GM12878 (cell line): ENCODE data around the gene CPEB3. TPM values are rescaled to one million over a fixed set of nuclear protein-coding genes. Genes with fewer than 3 reads are reported as not detected.
"Not testable (repeated sequence)": the region's sequence is repeated elsewhere in the genome, so short reads cannot be mapped to it uniquely, and the experiment has no call there.

ENCODE experiments used
- ATAC-seq: fragments of 200-7000 bp; cut with Tn5 transposase; 3 replicates; pipeline ENCODE4 v1.9.1; 2020; ENCODE audit warnings: mild to moderate bottlenecking, moderate library complexity
- BruUV-seq: library from RNA; stranded (reverse); fragments of 400-500 nt; replicated peaks from 2 replicates; lab custom pipeline; 2021; lab: Mats Ljungman, UMichigan
- CTCF ChIA-PET: fragments of 300-600 bp; sonication (Branson Sonifier 250); formaldehyde crosslinking; extraction: SDS; loops from one replicate; lab custom pipeline; 2021; ENCODE audit warnings: inconsistent platforms; lab: Yijun Ruan, JAX
- POLR2A ChIA-PET: fragments of 350-600 bp; formaldehyde crosslinking; extraction: SDS; loops from one replicate; lab custom pipeline; 2021; ENCODE audit warnings: inconsistent platforms; lab: Charles Lee
- RAD21 ChIA-PET: fragments of 300-600 bp; sonication (Branson Sonifier 250); formaldehyde crosslinking; loops from one replicate; lab custom pipeline; 2023; ENCODE audit warnings: antibody characterized with exemption; ENCODE audit not compliant: unreplicated experiment; lab: Charles Lee
- SMC1A ChIA-PET: fragments of 300-600 bp; sonication (Branson Sonifier 250); formaldehyde crosslinking; loops from one replicate; lab custom pipeline; 2023; ENCODE audit not compliant: unreplicated experiment, uncharacterized antibody; lab: Charles Lee
- DNase-seq: peaks from one replicate; pipeline ENCODE4 v3.0.0-alpha.2; 2011; ENCODE audit warnings: low read depth, low spot score
- FAIRE-seq: peaks from 3 replicates; lab custom pipeline; 2011; peaks lifted over from hg19 to GRCh38; lab: Jason Lieb, UNC
- H2AFZ ChIP-seq: 2 replicates; pipeline ENCODE4 v1.6.0; 2011; ENCODE audit warnings: low read depth, low read length, control low read depth; ENCODE audit not compliant: control insufficient read depth
- H3K27ac ChIP-seq: 2 replicates; pipeline ENCODE4 v1.5.1; 2011; ENCODE audit warnings: control low read depth; ENCODE audit not compliant: control insufficient read depth, insufficient read depth
- H3K27me3 ChIP-seq, 2 experiments: replicated peaks in 1 of 2; 2 replicates each; pipeline versions ENCODE4 v1.6.0 to v1.6.1; 2011; ENCODE audit warnings: low read length in 1 of 2; ENCODE audit not compliant: control insufficient read depth in 2 of 2, insufficient read depth in 2 of 2
- H3K36me3 ChIP-seq, 2 experiments: 2 replicates each; pipeline ENCODE4 v1.5.1; 2011; ENCODE audit warnings: low read length in 1 of 2; ENCODE audit not compliant: control insufficient read depth in 2 of 2, insufficient read depth in 2 of 2
- H3K4me1 ChIP-seq: 2 replicates; pipeline ENCODE4 v1.6.1; 2011; ENCODE audit warnings: mild to moderate bottlenecking, low read length, moderate library complexity, mixed read lengths; ENCODE audit not compliant: control insufficient read depth, insufficient read depth
- H3K4me2 ChIP-seq: 2 replicates; pipeline ENCODE4 v1.6.0; 2011; ENCODE audit warnings: control low read depth; ENCODE audit not compliant: control insufficient read depth, insufficient read depth
- H3K4me3 ChIP-seq: fragments of 200-600 bp; sonication (generic); 2 replicates; pipeline ENCODE4 v1.5.1; 2016
- H3K79me2 ChIP-seq: 2 replicates; pipeline ENCODE4 v1.6.0; 2011; ENCODE audit warnings: low read length; ENCODE audit not compliant: control insufficient read depth, insufficient read depth
- H3K9ac ChIP-seq: 2 replicates; pipeline ENCODE4 v1.8.0; 2011; ENCODE audit warnings: low read length, control low read depth, mixed read lengths; ENCODE audit not compliant: control insufficient read depth, insufficient read depth
- H3K9me3 ChIP-seq: replicated peaks from 3 replicates; pipeline ENCODE4 v1.5.1; 2011; ENCODE audit warnings: mild to moderate bottlenecking, low read length; ENCODE audit not compliant: control insufficient read depth, insufficient read depth
- H4K20me1 ChIP-seq: 2 replicates; pipeline ENCODE4 v1.6.0; 2011; ENCODE audit not compliant: control insufficient read depth, insufficient read depth
- ATF7 ChIP-seq: fragments of 450-650 bp; IDR thresholded peaks from 2 replicates; pipeline ENCODE4 v1.6.1; 2016; ENCODE audit warnings: low read depth, mild to moderate bottlenecking
- BMI1 ChIP-seq: fragments of 450-650 bp; IDR thresholded peaks from 2 replicates; pipeline ENCODE4 v1.6.1; 2016; ENCODE audit warnings: mild to moderate bottlenecking, moderate library complexity, borderline replicate concordance
- GATAD2B ChIP-seq: fragments of 450-650 bp; conservative IDR thresholded peaks from 2 replicates; pipeline ENCODE4 v1.6.1; 2017; ENCODE audit warnings: low read depth, mild to moderate bottlenecking, moderate library complexity
- MEF2A ChIP-seq: IDR thresholded peaks from 2 replicates; pipeline ENCODE4 v1.6.1; 2011; ENCODE audit warnings: low read depth, mild to moderate bottlenecking, low read length, moderate library complexity; ENCODE audit not compliant: insufficient read depth
- MYC ChIP-seq: IDR thresholded peaks from 2 replicates; pipeline ENCODE4 v1.6.1; 2011; ENCODE audit warnings: mild to moderate bottlenecking, low read length, moderate library complexity, inconsistent platforms; ENCODE audit not compliant: insufficient read depth, insufficient replicate concordance, insufficient read length, severe bottlenecking
- POLR2AphosphoS2 ChIP-seq: IDR thresholded peaks from 2 replicates; pipeline ENCODE4 v1.6.1; 2011; ENCODE audit warnings: low read depth, mild to moderate bottlenecking, low read length, improper control_type of control experiment, moderate library complexity
- TCF12 ChIP-seq: IDR thresholded peaks from 2 replicates; pipeline ENCODE4 v1.6.1; 2011; ENCODE audit warnings: low read depth, mild to moderate bottlenecking, low read length
- WGBS: methylation state at CpG from one replicate; pipeline ENCODE4 v1.1.6; 2016; ENCODE audit warnings: low lambda C conversion rate; ENCODE audit not compliant: insufficient replicate concordance, insufficient coverage; ENCODE audit errors: missing lambda C conversion rate; 5-methylcytosine and 5-hydroxymethylcytosine counted together
- in situ Hi-C: fragments of 300-500 bp; cut with MboI; formaldehyde crosslinking; loops from 9 replicates; pipeline ENCODE4 v1.14.3; 2018; ENCODE audit warnings: mixed read lengths
- intact Hi-C: fragments of 100-400 bp; cut with micrococcal nuclease; formaldehyde crosslinking; loops from one replicate; pipeline ENCODE4 v1.14.2; 2022; ENCODE audit not compliant: unreplicated experiment
- polyA plus RNA-seq, 11 experiments: library from polyadenylated mRNA; depleted of rRNA in 4 of 11; unstranded in 6 of 11; stranded (reverse) in 5 of 11; fragments of >200 nt; fragmentation: Nextera tagmentation in 4 of 11; fragmentation: Illumina TruSeq in 1 of 11; extraction: Ambion mirVana in 4 of 11; extraction: Trizol in 1 of 11; gene quantifications; 1 replicate in 1 of 11; 2 replicates in 10 of 11; pipeline versions ENCODE4 v1.2.1 to v1.2.3, GENCODE V29; 2011 to 2016; ENCODE audit warnings: inconsistent platforms in 2 of 11, missing spikeins in 2 of 11, low read depth in 1 of 11
- total RNA-seq, 4 experiments: library from RNA; depleted of rRNA in 3 of 4; stranded (reverse); fragments of >200 nt in 3 of 4; fragmentation: Illumina TruSeq in 1 of 4; extraction: Trizol in 1 of 4; gene quantifications; 2 replicates each; pipeline versions ENCODE4 v1.2.1 to v1.2.3, GENCODE V29; 2013 to 2021

The CPEB3 gene
- total and polyA plus RNA-seq, 10 of the 15 experiments (the other 5 are each of a cell fraction or from before 2014, with no cell fraction given): 0.50 to 2.3 (median 1.2) TPM

DNA sequence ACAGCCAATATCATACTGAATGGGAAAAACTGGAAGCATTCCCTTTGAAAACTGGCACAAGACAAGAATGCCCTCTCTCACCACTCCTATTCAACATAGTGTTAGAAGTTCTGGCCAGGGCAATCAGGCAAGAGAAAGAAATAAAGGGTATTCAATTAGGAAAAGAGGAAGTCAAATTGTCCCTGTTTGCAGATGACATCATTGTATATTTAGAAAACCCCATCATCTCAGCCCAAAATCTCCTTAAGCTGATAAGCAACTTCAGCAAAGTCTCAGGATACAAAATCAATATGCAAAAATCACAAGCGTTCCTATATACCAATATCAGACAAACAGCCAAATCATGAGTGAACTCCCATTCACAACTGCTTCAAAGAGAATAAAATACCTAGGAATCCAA, 156.8 kb downstream of the CPEB3 start:
- H3K4me3 ChIP-seq, FAIRE-seq, intact Hi-C loops, CTCF ChIA-PET, H3K79me2 ChIP-seq, H3K4me1 ChIP-seq, H3K9ac ChIP-seq, RAD21 ChIA-PET: not testable (repeated sequence)
- SMC1A ChIA-PET: interaction anchor here (1.0 to 1.6 kb wide), 3 partner anchors 9 to 30 kb away, joined by 3 to 4 read pairs (median 3); no protein-coding TSS in a partner anchor
- TF ChIP-seq ATF7: peak; percentile 83
- TF ChIP-seq, all 136 proteins: peak for 1; not testable (repeated sequence) for 135
- 100% methylated on average over 1 of the region's 1 CpG for WGBS
- H3K36me3 ChIP-seq, in situ Hi-C loops, H3K9me3 ChIP-seq, H4K20me1 ChIP-seq, H3K4me2 ChIP-seq, POLR2A ChIA-PET, BruUV-seq, DNase-seq, H3K27me3 ChIP-seq, ATAC-seq, H2AFZ ChIP-seq, H3K27ac ChIP-seq: not testable (repeated sequence)

- H3K4me1 ChIP-seq: no peaks in the 10 kb centered on the region
Measured at GRCh38 chr10:92131275-92131820, 159.5 kb downstream of the CPEB3 start.

More at GRCh38 chr10:92131275-92131820, 159.5 kb downstream of the CPEB3 start:
- DNase-seq: no peak
- RAD21 ChIA-PET: interaction anchor here (1.2 kb wide), 1 partner anchor 29 kb away, joined by 3 read pairs; no protein-coding TSS in a partner anchor
- no peak for TF ChIP-seq TCF12
- TF ChIP-seq GATAD2B: no peak
- TF ChIP-seq BMI1: no peak
- no peak for TF ChIP-seq POLR2AphosphoS2
- TF ChIP-seq MEF2A: no peak
- TF ChIP-seq MYC: no peak
- TF ChIP-seq, all 136 proteins: peak for 0
- H3K4me2 ChIP-seq: no peak overlapping the region
- H3K9me3 ChIP-seq: no peaks in the 10 kb centered on the region; the same call in 2 of the 3 replicates
- intact Hi-C loops: no loop called here
- no peaks in the 10 kb centered on the region; the same call in 1 of the 2 replicates for H3K79me2 ChIP-seq
- no peak overlapping the region for H3K4me3 ChIP-seq
- 80% methylated on average over 5 of the region's 5 CpGs for WGBS
- no peak overlapping the region for H3K9ac ChIP-seq
- ChIA-PET POLR2A (interaction anchor here (0.8 kb wide), 1 partner anchor 37 kb away, joined by 3 read pairs; no protein-coding TSS in a partner anchor), CTCF (interaction anchor here (0.6 to 1.1 kb wide), 3 partner anchors 11 to 43 kb away, joined by 3 read pairs; no protein-coding TSS in a partner anchor), SMC1A (interaction anchor here (1.4 to 1.8 kb wide), 3 partner anchors 16 to 138 kb away, joined by 3 to 6 read pairs (median 4); no protein-coding TSS in a partner anchor)
- BruUV-seq: no TSS peak
- H4K20me1 ChIP-seq: no peaks in the 10 kb centered on the region
- FAIRE-seq (no peak), ATAC-seq (no peak)
- no peak overlapping the region for H3K27ac ChIP-seq
- in situ Hi-C loops: no loop called here
- no peak overlapping the region for H2AFZ ChIP-seq
- H3K27me3 ChIP-seq: no peaks in the 10 kb centered on the region
- H3K36me3 ChIP-seq: no peaks in the 10 kb centered on the region
